DOHH2 (cell line): ENCODE data around the gene ATF6B.
A peak's percentile ranks its signal among the peaks of the same experiment; 100 is the strongest.

Source experiments
- H3F3A ChIP-seq: fragments of 200-600 bp; sonication (generic), shearing (Covaris generic); 2 replicates; pipeline ENCODE4 v1.6.0; 2016; ENCODE audit warnings: antibody characterized with exemption, mild to moderate bottlenecking; ENCODE audit not compliant: control insufficient read depth, insufficient read depth
- H3K27ac ChIP-seq: fragments of 200-600 bp; sonication (generic); 2 replicates; pipeline ENCODE4 v1.5.1; 2014; ENCODE audit warnings: low read depth, mild to moderate bottlenecking, low read length, moderate library complexity
- H3K27me3 ChIP-seq: fragments of 200-600 bp; sonication (generic); 2 replicates; pipeline ENCODE4 v1.6.1; 2014; ENCODE audit warnings: mild to moderate bottlenecking, low read length, mixed read lengths; ENCODE audit not compliant: control insufficient read depth
- H3K36me3 ChIP-seq: fragments of 200-600 bp; sonication (generic); 2 replicates; pipeline ENCODE4 v1.6.1; 2014; ENCODE audit warnings: mild to moderate bottlenecking, low read length, moderate library complexity, mixed read lengths; ENCODE audit not compliant: control insufficient read depth
- H3K4me1 ChIP-seq: fragments of 200-600 bp; sonication (generic); 2 replicates; pipeline ENCODE4 v1.6.1; 2014; ENCODE audit warnings: mild to moderate bottlenecking, low read length, mixed read lengths; ENCODE audit not compliant: control insufficient read depth
- H3K4me2 ChIP-seq: fragments of 200-600 bp; sonication (generic); 2 replicates; pipeline ENCODE4 v1.6.0; 2014; ENCODE audit warnings: mild to moderate bottlenecking, low read length, moderate library complexity
- H3K4me3 ChIP-seq: fragments of 200-600 bp; sonication (generic); 2 replicates; pipeline ENCODE4 v1.5.1; 2014; ENCODE audit warnings: mild to moderate bottlenecking, low read length, mixed read lengths
- H3K79me2 ChIP-seq: fragments of 200-600 bp; sonication (generic); 2 replicates; pipeline ENCODE4 v1.6.1; 2014; ENCODE audit warnings: mild to moderate bottlenecking, low read length, mixed read lengths; ENCODE audit not compliant: control insufficient read depth
- H3K9me2 ChIP-seq: fragments of 200-600 bp; sonication (generic); replicated peaks from 2 replicates; pipeline ENCODE4 v1.6.1; 2014; ENCODE audit warnings: mild to moderate bottlenecking, low read length, mixed read lengths; ENCODE audit not compliant: control insufficient read depth
- H3K9me3 ChIP-seq: fragments of 200-600 bp; sonication (generic); 2 replicates; pipeline ENCODE4 v1.6.1; 2014; ENCODE audit warnings: antibody characterized with exemption, low read length, mixed read lengths; ENCODE audit not compliant: control insufficient read depth, insufficient read depth
- H4K20me1 ChIP-seq: fragments of 200-600 bp; sonication (generic); 2 replicates; pipeline ENCODE4 v1.6.0; 2014; ENCODE audit warnings: low read depth, mild to moderate bottlenecking, antibody characterized with exemption, low read length, moderate library complexity; ENCODE audit not compliant: control insufficient read depth, insufficient read depth
- EZH2phosphoT487 ChIP-seq: fragments of 200-600 bp; sonication (generic); IDR thresholded peaks from 2 replicates; pipeline ENCODE4 v1.6.1; 2017; ENCODE audit warnings: borderline replicate concordance, mild to moderate bottlenecking, antibody characterized with exemption, low read length, moderate library complexity, mixed read lengths
- TF ChIP-seq, protein P1 (sequence below): fragments of 200-600 bp; sonication (generic); IDR thresholded peaks from one replicate; pipeline ENCODE4 v1.5.1; 2014; ENCODE audit warnings: antibody characterized with exemption, mild to moderate bottlenecking, low read depth, low read length; ENCODE audit not compliant: poor library complexity, severe bottlenecking

Gene ATF6B

DNA sequence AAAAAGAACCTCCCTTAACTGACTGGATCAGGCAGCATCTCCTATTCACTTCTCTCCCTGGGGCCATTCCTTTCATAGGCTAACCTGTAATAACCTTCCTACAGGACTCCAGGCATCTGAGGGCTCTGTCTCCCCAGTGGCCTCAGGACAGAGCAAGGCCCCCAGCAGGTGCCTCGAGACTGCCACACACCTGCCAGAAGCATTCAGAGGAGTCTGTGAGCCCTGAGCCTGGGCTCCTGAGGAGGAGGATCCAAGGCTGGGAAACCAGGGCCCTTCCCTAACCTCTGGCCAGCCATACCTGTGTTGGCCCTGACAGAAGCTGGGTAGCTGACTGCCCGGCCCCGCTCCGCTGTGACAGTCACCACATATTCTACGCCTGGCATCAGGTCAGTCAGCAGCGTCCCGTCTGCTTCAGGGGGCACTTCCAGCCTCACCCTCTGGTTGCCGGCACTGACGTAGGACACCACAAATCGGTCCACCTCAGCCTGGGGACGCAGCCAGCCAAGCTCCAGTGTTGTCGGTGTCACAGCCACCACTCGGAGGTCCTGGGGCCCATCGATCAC, 39.5 kb downstream of the ATF6B start:
- Histone ChIP-seq H3K4me1 (no peaks in the 10 kb centered on the region), H3K36me3 (no peaks in the 10 kb centered on the region), H4K20me1 (no peaks in the 10 kb centered on the region), H3K4me3 (no peak overlapping the region), H3F3A (no peaks in the 10 kb centered on the region), H3K27me3 (no peaks in the 10 kb centered on the region), H3K79me2 (no peaks in the 10 kb centered on the region), H3K27ac (no peak overlapping the region), H3K4me2 (no peak overlapping the region), H3K9me3 (no peaks in the 10 kb centered on the region), H3K9me2 (no peaks in the 10 kb centered on the region)
- TF ChIP-seq, protein P1, sequence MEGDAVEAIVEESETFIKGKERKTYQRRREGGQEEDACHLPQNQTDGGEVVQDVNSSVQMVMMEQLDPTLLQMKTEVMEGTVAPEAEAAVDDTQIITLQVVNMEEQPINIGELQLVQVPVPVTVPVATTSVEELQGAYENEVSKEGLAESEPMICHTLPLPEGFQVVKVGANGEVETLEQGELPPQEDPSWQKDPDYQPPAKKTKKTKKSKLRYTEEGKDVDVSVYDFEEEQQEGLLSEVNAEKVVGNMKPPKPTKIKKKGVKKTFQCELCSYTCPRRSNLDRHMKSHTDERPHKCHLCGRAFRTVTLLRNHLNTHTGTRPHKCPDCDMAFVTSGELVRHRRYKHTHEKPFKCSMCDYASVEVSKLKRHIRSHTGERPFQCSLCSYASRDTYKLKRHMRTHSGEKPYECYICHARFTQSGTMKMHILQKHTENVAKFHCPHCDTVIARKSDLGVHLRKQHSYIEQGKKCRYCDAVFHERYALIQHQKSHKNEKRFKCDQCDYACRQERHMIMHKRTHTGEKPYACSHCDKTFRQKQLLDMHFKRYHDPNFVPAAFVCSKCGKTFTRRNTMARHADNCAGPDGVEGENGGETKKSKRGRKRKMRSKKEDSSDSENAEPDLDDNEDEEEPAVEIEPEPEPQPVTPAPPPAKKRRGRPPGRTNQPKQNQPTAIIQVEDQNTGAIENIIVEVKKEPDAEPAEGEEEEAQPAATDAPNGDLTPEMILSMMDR: no peak
- TF ChIP-seq EZH2phosphoT487: no peak

DNA sequence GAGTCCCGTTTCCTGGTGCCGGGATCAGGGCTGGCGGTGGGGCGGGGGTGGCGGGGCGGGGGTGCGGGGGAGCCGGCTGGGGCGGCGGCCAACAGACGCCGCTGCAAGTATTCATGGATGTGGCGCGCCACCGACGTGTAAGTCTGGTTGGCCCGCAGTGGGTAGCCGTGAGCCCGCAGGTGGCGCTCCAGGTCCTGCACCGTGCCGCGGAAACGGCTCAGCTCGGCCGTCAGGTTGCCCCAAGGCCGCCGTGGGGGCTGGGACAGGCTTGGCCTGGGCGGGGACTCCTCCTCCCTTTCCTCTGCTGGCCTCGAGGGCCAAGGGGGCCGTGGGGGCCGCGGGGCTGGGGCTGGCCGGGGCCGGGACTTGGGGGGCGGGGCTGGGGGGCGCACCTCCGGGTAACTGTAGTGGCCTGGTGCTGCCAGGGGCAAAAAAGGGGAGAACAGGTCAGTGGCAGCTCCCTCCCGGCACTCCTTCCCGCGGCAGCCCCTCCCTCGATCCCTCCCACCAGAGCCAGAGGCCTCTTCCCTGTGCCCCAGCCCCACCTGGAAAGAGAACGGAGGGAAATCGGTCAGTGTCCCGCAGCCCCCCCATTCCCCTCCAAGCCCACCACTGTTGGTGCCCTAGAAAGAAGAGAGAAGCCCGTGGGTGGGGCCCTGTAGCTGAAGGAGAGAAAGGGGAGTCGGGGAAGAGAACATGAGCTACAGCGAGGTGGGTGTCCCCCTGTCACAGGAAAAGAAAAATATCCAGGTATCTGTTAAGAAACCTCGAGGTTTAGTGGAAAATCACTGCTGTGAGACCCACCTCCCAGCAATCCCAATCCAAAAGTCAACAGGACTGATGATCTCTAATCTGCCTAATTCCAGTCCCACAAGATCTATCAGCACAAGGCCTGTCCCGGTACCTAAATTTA, 40.2 kb downstream of the ATF6B start:
- Histone ChIP-seq H3K4me3 (no peak overlapping the region), H3K27ac (no peak overlapping the region), H3K4me2 (peak overlapping the region; percentile 7; the same call in 1 of the 2 replicates), H3F3A (no peaks in the 10 kb centered on the region), H3K36me3 (no peaks in the 10 kb centered on the region), H4K20me1 (no peaks in the 10 kb centered on the region), H3K27me3 (no peaks in the 10 kb centered on the region), H3K79me2 (no peaks in the 10 kb centered on the region), H3K9me2 (no peaks in the 10 kb centered on the region), H3K9me3 (no peaks in the 10 kb centered on the region), H3K4me1 (no peaks in the 10 kb centered on the region)
- TF ChIP-seq, protein P1: peak; percentile 36
- no peak for TF ChIP-seq EZH2phosphoT487

DNA sequence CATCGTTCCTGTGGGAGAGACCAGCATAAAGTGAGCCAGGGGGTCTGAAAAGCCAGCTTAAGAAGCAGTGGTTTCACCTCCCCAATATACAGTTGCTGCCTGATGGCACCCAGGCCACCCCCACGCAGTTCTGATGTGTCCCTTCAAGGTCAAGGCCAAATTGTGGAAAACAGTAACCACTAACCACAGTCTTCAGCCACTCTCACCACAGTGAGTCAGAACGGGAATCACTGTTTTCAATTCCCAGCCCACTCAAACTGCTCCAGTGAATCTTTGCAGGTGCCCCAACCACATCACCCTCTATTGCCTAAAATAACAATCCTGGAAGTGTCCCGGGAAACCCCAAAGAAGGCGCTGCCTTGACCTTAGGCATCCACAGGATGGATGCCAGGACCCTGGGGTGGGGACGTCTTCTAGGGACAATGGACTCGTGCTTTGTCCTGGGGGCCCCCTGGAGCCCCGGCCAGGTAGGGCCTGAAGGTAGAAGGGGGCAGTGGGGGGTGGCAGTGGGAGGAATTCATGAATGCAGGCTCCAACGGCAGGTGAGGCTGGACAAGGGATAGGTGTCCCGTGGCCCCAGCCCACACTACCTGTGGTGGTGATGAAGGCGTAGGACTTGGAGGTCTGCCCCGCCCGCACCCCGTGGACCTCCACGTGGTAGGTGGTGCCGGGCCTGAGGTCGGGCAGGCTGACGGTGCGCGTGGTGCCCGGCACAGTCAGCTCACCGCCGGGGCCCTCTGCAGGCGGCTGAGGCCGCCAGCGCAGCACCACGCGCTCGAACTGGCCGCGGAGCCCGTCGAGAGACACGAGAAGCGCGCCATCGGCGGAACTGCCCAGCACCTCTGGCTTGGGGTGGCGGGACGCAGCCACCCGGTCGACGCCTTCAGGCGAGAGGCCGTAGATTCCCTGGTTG, 41.1 kb downstream of the ATF6B start:
- H3K36me3 ChIP-seq: no peaks in the 10 kb centered on the region
- H3K9me3 ChIP-seq: no peaks in the 10 kb centered on the region
- H3K27me3 ChIP-seq: no peaks in the 10 kb centered on the region
- H3K79me2 ChIP-seq: no peaks in the 10 kb centered on the region
- TF ChIP-seq, protein P1: no peak
- TF ChIP-seq EZH2phosphoT487: no peak
- no peaks in the 10 kb centered on the region for H3K9me2 ChIP-seq
- no peak overlapping the region for H3K4me2 ChIP-seq
- no peaks in the 10 kb centered on the region for H3K4me1 ChIP-seq
- no peak overlapping the region for H3K4me3 ChIP-seq
- no peaks in the 10 kb centered on the region for H3F3A ChIP-seq
- H3K27ac ChIP-seq: no peak overlapping the region
- H4K20me1 ChIP-seq: no peaks in the 10 kb centered on the region
